ENCODE data around the gene UPP2. TPM values are rescaled to one million over a fixed set of nuclear protein-coding genes. Genes with fewer than 3 reads are reported as not detected.

The UPP2 gene
- total RNA-seq, 1 experiment from 2014 or later = not detected

DNA sequence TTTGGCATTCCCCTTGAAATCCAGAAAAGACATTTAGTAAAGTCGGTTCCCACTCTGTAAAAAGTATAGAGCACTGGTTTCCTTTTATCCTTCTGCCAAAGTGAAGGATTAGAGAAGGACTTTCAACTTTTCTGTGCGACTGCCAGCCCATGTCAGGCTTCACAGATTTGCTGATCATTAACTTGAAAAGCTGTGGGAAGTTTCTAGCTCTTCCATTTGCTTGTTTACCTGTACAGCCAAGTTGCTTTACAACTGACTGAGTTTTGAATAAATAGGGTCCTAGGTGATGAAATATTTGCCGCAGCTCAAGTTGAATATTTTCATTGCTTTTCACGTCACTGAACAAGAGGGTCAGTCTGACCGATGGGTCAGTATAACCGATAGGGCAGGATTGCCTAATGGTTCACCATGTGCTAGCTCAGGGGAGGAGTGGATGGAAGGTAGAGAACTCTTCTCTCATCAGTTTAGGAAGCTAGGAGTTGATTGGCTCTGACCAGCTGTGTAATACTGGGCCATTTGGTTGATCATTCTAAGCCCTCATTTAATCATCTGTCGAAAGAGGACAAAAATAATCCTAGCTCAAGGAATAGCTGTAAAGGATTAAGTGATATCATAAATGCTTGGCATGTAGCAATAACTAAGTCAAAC lies 30.4 kb downstream of the UPP2 start:
- H3K4me1 Mint-ChIP-seq = peaks cover 2 to 5% of the 10 kb centered on the region in 2 experiments; a peak in 1 of 4 replicates
- TF ChIP-seq, protein P1, sequence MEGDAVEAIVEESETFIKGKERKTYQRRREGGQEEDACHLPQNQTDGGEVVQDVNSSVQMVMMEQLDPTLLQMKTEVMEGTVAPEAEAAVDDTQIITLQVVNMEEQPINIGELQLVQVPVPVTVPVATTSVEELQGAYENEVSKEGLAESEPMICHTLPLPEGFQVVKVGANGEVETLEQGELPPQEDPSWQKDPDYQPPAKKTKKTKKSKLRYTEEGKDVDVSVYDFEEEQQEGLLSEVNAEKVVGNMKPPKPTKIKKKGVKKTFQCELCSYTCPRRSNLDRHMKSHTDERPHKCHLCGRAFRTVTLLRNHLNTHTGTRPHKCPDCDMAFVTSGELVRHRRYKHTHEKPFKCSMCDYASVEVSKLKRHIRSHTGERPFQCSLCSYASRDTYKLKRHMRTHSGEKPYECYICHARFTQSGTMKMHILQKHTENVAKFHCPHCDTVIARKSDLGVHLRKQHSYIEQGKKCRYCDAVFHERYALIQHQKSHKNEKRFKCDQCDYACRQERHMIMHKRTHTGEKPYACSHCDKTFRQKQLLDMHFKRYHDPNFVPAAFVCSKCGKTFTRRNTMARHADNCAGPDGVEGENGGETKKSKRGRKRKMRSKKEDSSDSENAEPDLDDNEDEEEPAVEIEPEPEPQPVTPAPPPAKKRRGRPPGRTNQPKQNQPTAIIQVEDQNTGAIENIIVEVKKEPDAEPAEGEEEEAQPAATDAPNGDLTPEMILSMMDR (conservative IDR thresholded peaks at IDR 0.05) = no peak
- Histone ChIP-seq H2AK5ac (ENCODE audit: insufficient read length, low read length) (no peak overlapping the region), H3K23ac (ENCODE audit: insufficient read length, low read depth, low read length) (no peak overlapping the region), H4K5ac (ENCODE audit: insufficient read length, low read depth, low read length) (no peak overlapping the region), H2BK12ac (ENCODE audit: insufficient read length, low read depth, low read length) (no peak overlapping the region), H4K8ac (replicated peaks; ENCODE audit: insufficient read length, low read depth, low read length) (no peak overlapping the region), H3K27me3 (ENCODE audit: insufficient read depth, low read length) (no peaks in the 10 kb centered on the region), H2BK120ac (ENCODE audit: low read depth, low read length, poor library complexity, severe bottlenecking) (no peak overlapping the region), H3K9me3 (ENCODE audit: control insufficient read depth, low read depth, low read length) (no peaks in the 10 kb centered on the region), H3K14ac (ENCODE audit: insufficient read depth, low read length) (no peak overlapping the region), H4K20me1 (ENCODE audit: control insufficient read depth, insufficient read depth, insufficient read length) (no peaks in the 10 kb centered on the region), H2BK20ac (ENCODE audit: low read depth, low read length, poor library complexity, severe bottlenecking) (no peak overlapping the region), H3K56ac (ENCODE audit: insufficient read length, low read depth, low read length) (no peak overlapping the region), H3K18ac (ENCODE audit: insufficient read length, low read depth, low read length) (no peak overlapping the region), H4K91ac (ENCODE audit: insufficient read length, low read depth, low read length) (no peak overlapping the region), H3K9ac (ENCODE audit: extremely low read depth, insufficient read length, low read length) (no peak overlapping the region), H3K23me2 (ENCODE audit: insufficient read length, low read depth, low read length, poor library complexity, severe bottlenecking) (no peaks in the 10 kb centered on the region), H3K27ac (ENCODE audit: insufficient read length, low read depth, low read length) (no peak overlapping the region), H2BK5ac (ENCODE audit: insufficient read length, low read length) (no peak overlapping the region), H3K79me1 (ENCODE audit: insufficient read depth, low read depth, low read length, poor library complexity, severe bottlenecking) (no peaks in the 10 kb centered on the region), H3K79me2 (ENCODE audit: insufficient read depth, low read length) (no peaks in the 10 kb centered on the region), H3K4ac (ENCODE audit: low read depth, low read length) (no peak overlapping the region), H3K4me2 (ENCODE audit: insufficient read depth, insufficient read length, low read length) (no peak overlapping the region), H2AFZ (ENCODE audit: low read length) (no peak overlapping the region), H3K4me1 (ENCODE audit: insufficient read depth, low read length) (no peaks in the 10 kb centered on the region; the same call in 1 of the 2 replicates), H3T11ph (ENCODE audit: low read length) (no peak overlapping the region), H2BK15ac (ENCODE audit: low read depth, low read length) (no peak overlapping the region)
- no peaks in the 10 kb centered on the region; a peak in 1 of 5 replicates for H3K9me3 Mint-ChIP-seq
- H3K4me3 Mint-ChIP-seq = no peak overlapping the region
- H3K27ac Mint-ChIP-seq = no peak overlapping the region
- DNase-seq = no peak
- WGBS (ENCODE audit: extremely low coverage, insufficient read length, low lambda C conversion rate) = no CpG with 5 or more reads among the region's 7 CpGs
- no peaks in the 10 kb centered on the region for H3K27me3 Mint-ChIP-seq (ENCODE audit: low read depth)
- no peaks in the 10 kb centered on the region for H3K36me3 Mint-ChIP-seq (ENCODE audit: insufficient read depth in 1 of 3, low read depth in 3 of 3)
